GM18867 (cell line): ENCODE data around the gene PDE4C.

Experiments
- ATAC-seq: cut with Tn5 transposase; IDR thresholded peaks from one replicate; pipeline ENCODE4 v1.9.1; 2021; ENCODE audit warnings: mild to moderate bottlenecking, moderate library complexity; ENCODE audit not compliant: unreplicated experiment

PDE4C gene

GRCh38 chr19:18254546-18255503 is 28.6 kb upstream of the PDE4C start:
- no peak for ATAC-seq

DNA sequence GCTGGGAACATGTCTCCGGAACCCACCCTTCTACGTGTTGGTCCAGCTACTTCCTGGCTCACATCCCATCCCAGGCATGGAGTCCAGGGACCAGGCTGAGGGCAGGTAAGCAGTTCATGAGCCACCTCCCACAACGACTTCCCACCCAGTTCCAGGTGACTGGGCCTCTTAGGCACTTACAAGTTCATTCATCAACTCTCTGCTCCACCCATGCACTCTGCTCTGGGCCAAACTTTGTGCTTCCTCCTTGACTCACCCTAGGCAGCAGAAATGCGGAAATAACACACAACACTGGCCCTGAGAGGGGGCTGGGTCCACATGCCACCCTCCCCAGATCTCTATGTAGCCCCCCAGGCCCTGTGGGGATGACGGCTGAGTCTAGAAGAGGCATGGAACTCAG is 27.5 kb upstream of the PDE4C start:
- no peak for ATAC-seq

GRCh38 chr19:18253130-18253529 is 26.9 kb upstream of the PDE4C start:
- no peak for ATAC-seq

DNA sequence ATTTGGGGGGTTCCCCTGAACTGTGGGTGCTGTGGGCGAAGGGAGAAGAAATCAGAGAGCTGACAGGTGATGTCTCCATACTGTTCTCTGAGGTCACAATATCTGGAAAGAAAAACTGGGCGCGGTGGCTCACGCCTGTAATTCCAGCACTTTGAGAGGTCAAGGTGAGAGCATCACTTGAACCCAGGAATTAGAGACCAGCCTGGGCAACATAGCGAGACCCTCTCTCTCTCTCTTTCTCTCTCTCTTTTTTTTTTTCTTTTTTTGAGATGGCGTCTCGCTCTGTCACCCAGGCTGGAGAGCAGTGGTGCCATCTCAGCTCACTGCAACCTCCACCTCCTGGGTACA is 26.1 kb upstream of the PDE4C start:
- ATAC-seq = no peak

- ATAC-seq = no peak
Observed at GRCh38 chr19:18251587-18252369, 25.5 kb upstream of the PDE4C start.

DNA sequence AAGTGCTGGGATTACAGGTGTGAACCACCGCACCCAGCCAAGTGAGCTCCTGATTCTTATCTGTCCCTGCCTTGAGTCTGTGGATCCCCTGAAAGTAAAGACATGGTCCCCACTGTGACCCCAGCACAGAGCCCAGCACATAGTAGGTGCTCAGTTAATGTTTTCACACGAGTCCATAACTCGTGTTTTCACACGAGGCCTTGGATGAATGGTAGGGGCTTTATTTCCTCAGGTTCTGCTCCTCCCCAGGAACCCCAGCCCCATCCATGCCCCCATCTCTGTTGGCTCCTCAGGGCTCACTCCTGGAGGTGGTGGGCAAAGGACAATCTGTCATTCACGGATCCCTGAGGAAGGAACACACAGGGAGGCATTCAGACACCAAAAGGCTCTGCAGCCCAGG is 23.6 kb upstream of the PDE4C start:
- ATAC-seq = no peak

- ATAC-seq = no peak
Observed at GRCh38 chr19:18245297-18245696, 19.1 kb upstream of the PDE4C start.

GRCh38 chr19:18239303-18239702 is 13.1 kb upstream of the PDE4C start:
- no peak for ATAC-seq

- ATAC-seq = no peak
Observed at GRCh38 chr19:18234194-18234593, 8.0 kb upstream of the PDE4C start.

DNA sequence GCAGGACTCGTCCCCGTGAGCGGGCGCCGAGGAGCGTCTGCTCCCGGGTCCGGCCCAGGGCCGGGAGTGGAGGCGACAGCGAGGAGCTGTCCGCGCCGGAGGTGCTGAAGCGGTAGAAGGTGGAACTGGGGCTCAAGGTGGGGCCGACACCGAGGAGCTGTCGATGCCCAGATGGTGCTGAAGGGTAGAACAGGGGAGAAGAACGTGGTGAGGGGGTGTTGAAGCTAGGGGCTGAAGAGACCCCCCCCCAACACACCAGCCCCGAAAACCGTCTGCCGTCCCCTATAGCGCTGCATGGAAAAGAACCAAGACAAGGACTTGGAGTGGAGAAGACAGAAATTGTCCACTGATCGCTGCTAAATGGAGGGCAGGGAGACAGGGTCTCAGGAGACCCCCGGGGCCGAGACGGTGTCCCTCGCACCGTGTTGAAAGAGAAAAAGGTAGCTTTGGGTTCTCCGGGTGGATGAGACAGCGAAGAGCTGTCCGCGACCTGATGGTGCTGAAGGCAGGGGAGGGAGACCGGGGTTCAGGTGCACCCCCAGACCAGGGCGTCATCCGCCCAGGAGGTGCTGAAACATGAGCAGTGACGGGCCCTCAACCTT is 7.1 kb upstream of the PDE4C start:
- ATAC-seq = no peak

DNA sequence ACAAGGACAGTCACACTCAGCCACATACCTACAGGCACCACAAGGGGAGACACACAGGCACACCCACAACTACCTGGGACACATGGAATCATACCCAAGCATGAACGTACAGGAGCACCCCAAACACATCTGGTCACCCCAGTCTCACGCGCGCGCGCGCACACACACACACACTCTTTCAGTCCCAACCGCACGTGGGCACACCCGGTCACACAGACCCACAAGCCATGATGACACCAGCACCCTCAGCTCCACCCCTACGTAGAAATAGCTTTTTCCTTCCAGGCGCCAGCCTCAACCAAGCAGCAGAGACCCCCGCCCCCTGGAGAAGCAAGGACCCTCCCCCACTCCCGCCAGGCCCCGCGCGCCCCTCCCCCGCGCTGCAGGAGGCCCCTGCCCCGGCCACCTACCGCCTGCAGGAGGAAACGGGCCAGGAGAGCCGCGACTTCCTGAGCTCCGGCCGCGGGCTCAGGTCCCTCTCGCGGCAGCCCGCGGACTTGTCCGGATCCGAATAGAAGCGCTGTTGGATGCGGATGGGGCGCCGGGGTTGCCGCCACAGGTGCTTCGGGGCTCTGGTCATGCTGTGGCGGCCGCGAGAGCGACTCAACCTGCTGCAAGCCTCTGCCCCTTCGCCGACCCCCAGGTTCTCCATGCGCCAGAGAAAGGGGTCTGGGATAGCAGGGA is 6.4 kb upstream of the PDE4C start:
- no peak for ATAC-seq

GRCh38 chr19:18231775-18232174 is 5.5 kb upstream of the PDE4C start:
- no peak for ATAC-seq

- ATAC-seq = no peak
Observed at GRCh38 chr19:18230941-18231734, 4.9 kb upstream of the PDE4C start.

DNA sequence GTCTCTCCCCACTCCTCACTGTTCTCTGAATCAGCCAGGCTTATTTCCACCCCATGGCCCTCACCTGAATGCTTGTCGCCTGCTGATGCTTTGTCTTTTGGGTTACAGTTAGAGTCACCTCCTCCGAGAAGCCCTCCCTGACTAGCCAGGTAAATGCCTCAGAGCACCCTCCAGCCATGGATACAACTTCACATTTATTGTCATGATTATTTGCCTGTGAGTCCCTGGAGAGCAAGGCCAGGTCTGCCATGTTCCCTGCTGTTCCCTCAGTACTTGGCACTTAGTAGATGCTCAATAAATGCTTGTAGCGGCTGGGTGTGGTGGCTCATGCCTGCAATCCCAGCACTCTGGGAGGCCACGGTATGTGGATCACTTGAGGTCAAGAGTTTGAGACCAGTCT is 3.7 kb upstream of the PDE4C start:
- no peak for ATAC-seq

DNA sequence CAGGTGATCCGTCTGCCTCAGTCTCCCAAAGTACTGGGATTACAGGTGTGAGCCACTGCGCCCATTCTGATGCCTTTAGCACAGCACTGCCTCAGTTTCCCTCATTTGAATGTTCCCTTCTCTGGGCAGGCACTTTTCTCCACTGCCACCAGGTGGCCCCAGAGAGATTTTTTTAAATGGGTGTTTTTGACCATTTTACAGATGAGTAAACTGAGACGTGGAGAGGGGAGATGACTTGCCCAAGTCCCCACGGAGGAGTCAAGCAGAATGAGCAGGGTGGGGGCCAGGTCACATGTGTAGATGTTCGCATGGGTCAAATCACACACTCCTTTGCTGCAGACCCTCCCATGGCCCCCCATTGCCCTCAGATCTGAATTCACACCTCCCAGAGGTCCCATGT is 3.2 kb upstream of the PDE4C start:
- ATAC-seq = no peak

DNA sequence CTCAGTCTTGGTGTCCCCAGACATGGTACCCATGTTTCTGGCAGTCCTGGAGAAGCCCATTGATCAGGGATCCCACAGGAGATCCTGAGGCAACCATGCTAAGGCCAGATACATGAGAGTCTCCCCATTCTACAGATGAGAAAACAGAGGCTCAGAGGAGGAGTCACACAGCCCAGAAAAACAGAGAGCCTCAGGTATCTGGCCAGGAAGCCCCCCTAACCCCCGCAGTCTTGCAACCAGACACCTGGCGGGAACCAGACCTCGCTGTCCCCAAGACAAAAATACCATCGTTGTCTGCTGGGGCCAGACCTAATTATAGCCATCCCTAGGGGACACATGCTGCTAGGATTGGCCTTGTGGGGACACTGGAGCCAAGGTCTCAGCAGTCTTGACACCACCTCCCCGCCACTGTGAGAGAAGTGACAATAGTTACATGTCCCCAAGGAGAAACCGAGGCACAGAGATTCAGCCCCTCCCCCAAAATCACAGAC is 1.6 kb upstream of the PDE4C start:
- no peak for ATAC-seq

GRCh38 chr19:18226956-18227780 is 930 bp upstream of the PDE4C start:
- ATAC-seq = no peak

GRCh38 chr19:18225355-18225701 is 910 bp downstream of the PDE4C start:
- no peak for ATAC-seq
